Endothelial cell of umbilical vein (primary cell): ENCODE data around the gene FAM210A. TPM values are rescaled to one million over a fixed set of nuclear protein-coding genes. Genes with fewer than 3 reads are reported as not detected.

Source experiments
- BruUV-seq: library from RNA; stranded (reverse); fragments of 400-500 nt; replicated peaks from 2 replicates; lab custom pipeline; 2021; lab: Mats Ljungman, UMichigan
- CTCF ChIA-PET: fragments of 300-600, 350-600 bp; sonication (Branson Sonifier 250); formaldehyde crosslinking; loops from one replicate; lab custom pipeline; 2021; ENCODE audit warnings: antibody characterized with exemption, inconsistent platforms; lab: Charles Lee
- POLR2A ChIA-PET: fragments of 300-600, 350-600 bp; sonication (Branson Sonifier 250); formaldehyde crosslinking; loops from one replicate; lab custom pipeline; 2021; ENCODE audit warnings: antibody characterized with exemption, inconsistent platforms; lab: Charles Lee
- DNase-seq: peaks from one replicate; pipeline ENCODE4 v3.0.0-alpha.2; 2011; ENCODE audit warnings: low read depth, low spot score
- FAIRE-seq: peaks from 2 replicates; lab custom pipeline; 2011; peaks lifted over from hg19 to GRCh38; lab: Jason Lieb, UNC
- H2AFZ ChIP-seq: 2 replicates; pipeline ENCODE4 v1.6.0; 2012; ENCODE audit warnings: low read depth, low read length, control low read depth, inconsistent platforms
- H3K27ac ChIP-seq: 2 replicates; pipeline ENCODE4 v1.5.1; 2011; ENCODE audit warnings: low read depth, mild to moderate bottlenecking, control low read depth, low read length, moderate library complexity; ENCODE audit not compliant: insufficient read depth
- H3K27me3 ChIP-seq, 2 experiments: 2 replicates each; pipeline versions ENCODE4 v1.6.0 to v1.6.1; 2011; ENCODE audit warnings: low read length in 2 of 2, mixed read lengths in 1 of 2; ENCODE audit not compliant: control insufficient read depth in 2 of 2, insufficient read depth in 2 of 2
- H3K36me3 ChIP-seq, 2 experiments: 2 replicates in 1 of 2; 3 replicates in 1 of 2; pipeline ENCODE4 v1.5.1; 2011; ENCODE audit warnings: low read length in 2 of 2, mild to moderate bottlenecking in 1 of 2, moderate library complexity in 1 of 2; ENCODE audit not compliant: control insufficient read depth in 2 of 2, insufficient read depth in 2 of 2; ENCODE audit errors: extremely low read depth in 1 of 2
- H3K4me1 ChIP-seq: 3 replicates; pipeline ENCODE4 v1.5.1; 2011; ENCODE audit warnings: mild to moderate bottlenecking, low read length; ENCODE audit not compliant: control insufficient read depth, insufficient read depth; ENCODE audit errors: extremely low read depth
- H3K4me2 ChIP-seq: 2 replicates; pipeline ENCODE4 v1.6.1; 2011; ENCODE audit warnings: low read length, control low read depth, mixed read lengths; ENCODE audit not compliant: insufficient read depth
- H3K4me3 ChIP-seq, 3 experiments: fragments of 200-600 bp in 1 of 3; sonication (generic), shearing (Covaris generic) in 1 of 3; replicated peaks in 1 of 3; 2 replicates each; pipeline ENCODE4 v1.5.1; 2011 to 2016; ENCODE audit warnings: control low read depth in 3 of 3, low read length in 3 of 3, mild to moderate bottlenecking in 2 of 3, inconsistent platforms in 1 of 3, low read depth in 1 of 3, moderate library complexity in 1 of 3; ENCODE audit not compliant: insufficient read depth in 1 of 3
- H3K79me2 ChIP-seq: 2 replicates; pipeline ENCODE4 v1.6.0; 2012; ENCODE audit warnings: low read length, inconsistent platforms; ENCODE audit not compliant: control insufficient read depth, insufficient read depth
- H3K9ac ChIP-seq: replicated peaks from 2 replicates; pipeline ENCODE3; 2011; ENCODE audit warnings: low read length, control low read depth; ENCODE audit not compliant: insufficient read depth; ENCODE audit errors: extremely low read depth
- H3K9me1 ChIP-seq: replicated peaks from 3 replicates; pipeline ENCODE4 v1.6.0; 2011; ENCODE audit warnings: mild to moderate bottlenecking, low read length; ENCODE audit not compliant: control insufficient read depth, insufficient read depth; ENCODE audit errors: extremely low read depth
- H3K9me3 ChIP-seq: replicated peaks from 2 replicates; pipeline ENCODE4 v1.5.1; 2012; ENCODE audit warnings: low read length, inconsistent platforms; ENCODE audit not compliant: control insufficient read depth, insufficient read depth
- H4K20me1 ChIP-seq: replicated peaks from 2 replicates; pipeline ENCODE3; 2011; ENCODE audit warnings: mild to moderate bottlenecking, low read length; ENCODE audit not compliant: control insufficient read depth, insufficient read depth; ENCODE audit errors: extremely low read depth
- CTCF ChIP-seq, 2 donors: IDR thresholded peaks; 1 replicate in 1 of 2; 2 replicates in 1 of 2; pipeline ENCODE4 v1.5.1; 2011; ENCODE audit warnings: low read length in 2 of 2, mild to moderate bottlenecking in 2 of 2, moderate library complexity in 2 of 2, control low read depth in 1 of 2, inconsistent platforms in 1 of 2, low read depth in 1 of 2; ENCODE audit not compliant: insufficient read depth in 1 of 2; ENCODE audit errors: extremely low read depth in 1 of 2
- EZH2 ChIP-seq: IDR thresholded peaks from 2 replicates; pipeline ENCODE4 v1.6.1; 2012; ENCODE audit warnings: borderline replicate concordance, low read depth, mild to moderate bottlenecking, moderate library complexity, low read length, inconsistent platforms; ENCODE audit not compliant: severe bottlenecking
- FOS ChIP-seq: IDR thresholded peaks from 2 replicates; pipeline ENCODE4 v1.6.1; 2011; ENCODE audit warnings: mild to moderate bottlenecking, low read length, moderate library complexity, borderline replicate concordance; ENCODE audit not compliant: insufficient read depth
- GATA2 ChIP-seq: IDR thresholded peaks from 2 replicates; pipeline ENCODE4 v1.7.0; 2011; ENCODE audit warnings: low read depth, mild to moderate bottlenecking, moderate library complexity, mixed read lengths, low read length; ENCODE audit not compliant: insufficient read length, insufficient read depth
- JUN ChIP-seq: IDR thresholded peaks from 2 replicates; pipeline ENCODE4 v1.6.1; 2011; ENCODE audit warnings: borderline replicate concordance, low read depth; ENCODE audit not compliant: insufficient read length, insufficient read depth
- MYC ChIP-seq: IDR thresholded peaks from one replicate; pipeline ENCODE4 v1.6.1; 2011; ENCODE audit warnings: mild to moderate bottlenecking, low read depth, low read length
- POLR2A ChIP-seq: IDR thresholded peaks from 2 replicates; pipeline ENCODE4 v1.6.1; 2012; ENCODE audit warnings: low read depth, mild to moderate bottlenecking, control low read depth, low read length
- POLR2AphosphoS5 ChIP-seq: IDR thresholded peaks from 2 replicates; pipeline ENCODE4 v1.6.1; 2012; ENCODE audit warnings: low read depth, mild to moderate bottlenecking, control low read depth, low read length, moderate library complexity; ENCODE audit not compliant: insufficient read depth
- dilution Hi-C: fragments of 300-500 bp; cut with MboI; formaldehyde crosslinking; loops from one replicate; pipeline ENCODE4 v1.15.0; 2019; ENCODE audit warnings: low sequenced_read_pairs; ENCODE audit not compliant: extremely low pct_ligation_motif_present
- intact Hi-C: fragments of 100-400 bp; cut with micrococcal nuclease; formaldehyde crosslinking; loops from one replicate; pipeline ENCODE4 v1.10.0; 2022
- polyA plus RNA-seq, 4 experiments: library from polyadenylated mRNA; depleted of rRNA in 3 of 4; stranded (reverse) in 3 of 4; unstranded in 1 of 4; fragments of >200 nt; gene quantifications; 2 replicates each; pipeline versions ENCODE4 v1.2.1 to v1.2.3, GENCODE V29; 2011 to 2012; ENCODE audit warnings: missing spikeins in 1 of 4
- total RNA-seq: library from RNA; stranded (reverse); gene quantifications from 2 replicates; pipeline ENCODE4 v1.2.3, GENCODE V29; 2021
- TF ChIP-seq, protein P1 (sequence below): IDR thresholded peaks from 2 replicates; pipeline ENCODE4 v1.6.1; 2011; ENCODE audit not compliant: insufficient read depth, insufficient read length

The FAM210A gene
- total and polyA plus RNA-seq, 2 donors (not counting 3 experiments of a cell fraction or from before 2014, with no cell fraction given) = 7.1 to 17.3 TPM

- ChIA-PET CTCF (no interaction called here), POLR2A (no interaction called here)
- Histone ChIP-seq H2AFZ (no peak overlapping the region), H3K79me2 (no peaks in the 10 kb centered on the region), H3K9ac (no peak overlapping the region), H3K4me3 (no peak overlapping the region), H3K27me3 (no peaks in the 10 kb centered on the region), H3K9me1 (no peaks in the 10 kb centered on the region), H3K9me3 (no peaks in the 10 kb centered on the region), H3K4me1 (no peaks in the 10 kb centered on the region), H3K4me2 (no peak overlapping the region), H3K36me3 (no peaks in the 10 kb centered on the region), H3K27ac (no peak overlapping the region), H4K20me1 (no peaks in the 10 kb centered on the region)
- intact Hi-C loops (no loop called here), dilution Hi-C loops (no loop called here)
- BruUV-seq = no TSS peak
- DNase-seq = no peak
- TF ChIP-seq, protein P1, sequence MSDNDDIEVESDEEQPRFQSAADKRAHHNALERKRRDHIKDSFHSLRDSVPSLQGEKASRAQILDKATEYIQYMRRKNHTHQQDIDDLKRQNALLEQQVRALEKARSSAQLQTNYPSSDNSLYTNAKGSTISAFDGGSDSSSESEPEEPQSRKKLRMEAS = no peak
- TF ChIP-seq MYC (no peak), FOS (no peak), POLR2A (no peak), POLR2AphosphoS5 (no peak), GATA2 (no peak), EZH2 (no peak), JUN (no peak), CTCF (IDR thresholded peaks at IDR 0.05; ENCODE audit: extremely low read depth in 1 of 2, insufficient read depth in 1 of 2, low read depth in 1 of 2, low read length in 2 of 2) (no peak)
- FAIRE-seq = no peak
Measured at GRCh38 chr18:13624563-13625237, 101.7 kb downstream of the FAM210A start.
